GM12891 (cell line): ENCODE results near the gene RFTN2.

ENCODE experiments used
- PAX5 ChIP-seq: IDR thresholded peaks from 2 replicates; pipeline ENCODE4 v1.6.1; 2011; ENCODE audit warnings: low read length, moderate library complexity, mild to moderate bottlenecking; ENCODE audit not compliant: insufficient read depth, severe bottlenecking
- POLR2A ChIP-seq: IDR thresholded peaks from 2 replicates; pipeline ENCODE4 v1.6.1; 2011; ENCODE audit warnings: low read depth, low read length, control low read depth
- POLR2AphosphoS5 ChIP-seq: IDR thresholded peaks from 2 replicates; pipeline ENCODE4 v1.6.1; 2011; ENCODE audit warnings: low read depth, low read length, control low read depth
- POU2F2 ChIP-seq: IDR thresholded peaks from 2 replicates; pipeline ENCODE4 v1.6.1; 2011; ENCODE audit warnings: low read depth, mild to moderate bottlenecking, control low read depth, low read length, moderate library complexity
- SPI1 ChIP-seq: IDR thresholded peaks from 2 replicates; pipeline ENCODE4 v1.6.1; 2011; ENCODE audit warnings: low read depth, low read length, control low read depth
- TAF1 ChIP-seq: IDR thresholded peaks from 2 replicates; pipeline ENCODE4 v1.6.1; 2011; ENCODE audit warnings: low read depth, low read length, control low read depth

DNA sequence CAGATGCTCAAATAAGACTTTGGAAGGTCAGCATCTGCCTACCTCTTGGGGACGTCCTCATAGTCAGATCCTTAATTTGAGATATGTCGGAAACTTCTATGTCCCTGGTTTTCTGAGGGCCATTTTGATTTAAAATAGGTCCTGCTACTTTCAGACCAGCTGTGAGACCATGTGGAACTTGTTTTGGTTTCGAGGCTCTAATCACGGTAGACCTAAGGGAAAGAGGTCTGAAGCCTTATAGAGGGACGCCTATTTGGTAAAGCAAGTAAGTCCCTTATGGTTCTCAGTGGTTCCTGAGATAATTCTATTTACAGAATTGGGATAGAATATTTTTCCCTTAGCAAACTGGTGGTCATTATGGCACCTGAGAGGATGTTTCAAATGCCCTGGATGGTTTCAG lies 75.1 kb downstream of the RFTN2 start:
- TF ChIP-seq POLR2A, result no peak
- no peak for TF ChIP-seq TAF1
- TF ChIP-seq POLR2AphosphoS5, result no peak
- no peak for TF ChIP-seq PAX5
- no peak for TF ChIP-seq SPI1
- TF ChIP-seq POU2F2, result no peak
